Raji (cell line): ENCODE data around the gene GSAP.

Experiments
- POLR2A ChIP-seq: IDR thresholded peaks from 2 replicates; pipeline ENCODE4 v1.6.1; 2011; ENCODE audit warnings: low read depth, low read length, control low read depth; ENCODE audit not compliant: insufficient read depth

Gene GSAP

DNA sequence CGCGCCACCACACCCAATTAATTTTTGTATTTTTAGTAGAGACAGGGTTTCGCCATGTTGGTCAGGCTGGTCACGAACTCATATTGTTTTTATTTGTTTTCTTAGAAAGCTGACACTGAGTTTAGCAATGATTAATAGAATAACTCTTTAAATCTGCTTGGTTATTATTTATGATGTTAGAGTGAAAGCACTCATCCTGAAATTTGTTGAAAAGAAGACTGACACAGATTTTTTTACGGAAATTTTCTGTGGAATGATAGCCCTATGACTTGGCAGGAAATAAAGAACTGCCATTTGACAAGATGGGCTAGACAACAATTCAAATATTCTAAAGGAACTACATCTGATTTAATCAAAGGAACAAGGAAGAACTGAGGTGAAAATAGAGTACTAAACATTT is 4.3 kb upstream of the GSAP start:
- no peak for TF ChIP-seq POLR2A

DNA sequence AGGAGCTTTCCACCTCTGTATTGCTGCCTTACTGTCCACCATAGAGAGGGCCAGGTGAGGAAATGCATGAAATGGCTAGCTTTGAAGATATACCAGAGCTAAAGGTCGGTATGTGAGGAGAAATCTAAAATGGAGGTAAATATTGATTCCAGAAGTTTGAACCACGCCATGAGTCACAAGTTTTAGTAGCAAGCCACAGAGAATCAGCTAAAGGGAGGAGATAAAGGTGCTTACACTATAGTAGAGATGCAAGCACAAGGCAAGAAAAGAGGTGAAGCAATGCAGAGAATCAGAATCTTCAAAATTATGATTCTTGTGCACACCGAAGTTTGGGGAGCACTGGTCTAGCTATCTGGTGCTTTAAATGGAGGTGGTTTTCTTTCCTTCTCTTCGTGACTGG is 3.0 kb upstream of the GSAP start:
- TF ChIP-seq POLR2A, result no peak

DNA sequence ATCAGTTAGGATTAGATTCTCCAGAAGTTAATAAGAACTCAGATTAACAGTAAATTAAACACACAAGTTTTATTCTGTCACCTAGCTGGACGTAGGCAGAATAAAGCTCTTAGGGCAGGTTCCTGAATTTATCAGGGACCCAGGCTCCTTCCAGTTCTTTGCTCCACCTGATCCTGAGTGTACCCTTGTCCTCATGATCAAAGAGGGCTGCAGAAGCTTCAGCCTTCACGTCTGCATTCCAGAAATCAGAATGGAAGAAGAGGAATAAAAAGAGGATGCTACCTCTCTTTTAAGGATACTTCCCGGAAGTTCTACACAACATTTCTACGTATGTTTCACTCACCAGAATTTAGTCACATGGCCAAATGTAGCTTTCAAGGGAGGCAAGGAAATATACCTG is 1.7 kb upstream of the GSAP start:
- no peak for TF ChIP-seq POLR2A

DNA sequence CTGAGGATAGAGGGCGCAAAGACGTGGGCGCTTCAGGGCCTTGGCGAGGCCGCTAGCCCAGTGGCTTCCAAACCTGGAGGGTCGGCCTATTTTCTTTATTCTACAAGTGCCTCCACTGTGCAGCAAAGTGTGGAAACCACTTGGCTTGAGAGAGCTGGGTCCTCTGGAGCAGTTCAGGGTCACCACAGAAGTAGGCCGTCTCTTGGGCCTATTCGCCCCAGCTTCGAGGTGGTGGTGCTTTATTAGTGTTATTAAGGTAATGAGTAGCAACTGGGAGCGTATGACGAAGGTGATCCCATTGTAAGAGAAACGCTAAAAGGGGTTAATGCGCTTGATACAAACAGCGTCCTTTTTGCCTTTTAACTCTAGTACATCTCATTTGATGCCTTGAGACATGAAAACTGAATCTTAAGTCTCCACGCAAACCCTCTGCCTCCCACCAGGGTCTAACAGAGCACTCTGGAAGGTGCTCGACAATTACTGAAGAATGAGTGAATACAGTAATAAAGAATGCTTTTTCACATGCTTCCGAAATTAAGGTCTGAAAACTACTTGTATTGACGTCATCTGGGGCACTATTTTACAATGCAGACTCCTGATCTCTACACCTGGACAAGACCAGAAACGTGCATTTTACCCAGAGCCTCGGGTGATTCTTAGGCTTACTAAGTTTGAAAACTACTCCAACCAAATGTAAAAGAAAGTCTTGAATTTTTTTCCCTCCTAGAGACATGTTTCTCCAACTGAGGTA is 647 bp upstream of the GSAP start:
- no peak for TF ChIP-seq POLR2A

DNA sequence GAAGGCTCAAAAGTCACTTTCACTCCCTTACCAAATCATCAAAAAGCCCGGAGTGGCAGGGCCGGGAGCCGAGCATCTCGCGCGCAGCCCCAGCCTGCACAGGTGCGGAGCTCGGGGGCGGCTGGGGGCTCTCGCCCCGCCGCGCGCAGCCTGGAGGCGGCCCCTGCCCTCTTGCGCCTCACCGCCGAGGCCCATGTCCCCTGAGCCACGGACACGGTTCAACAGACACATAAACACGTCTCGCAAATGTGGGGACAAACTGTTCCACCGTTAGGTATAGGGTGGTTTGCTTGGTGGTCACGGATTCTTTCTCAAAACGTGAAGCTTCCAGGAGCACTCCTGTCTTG is 700 bp downstream of the GSAP start:
- TF ChIP-seq POLR2A, result no peak

DNA sequence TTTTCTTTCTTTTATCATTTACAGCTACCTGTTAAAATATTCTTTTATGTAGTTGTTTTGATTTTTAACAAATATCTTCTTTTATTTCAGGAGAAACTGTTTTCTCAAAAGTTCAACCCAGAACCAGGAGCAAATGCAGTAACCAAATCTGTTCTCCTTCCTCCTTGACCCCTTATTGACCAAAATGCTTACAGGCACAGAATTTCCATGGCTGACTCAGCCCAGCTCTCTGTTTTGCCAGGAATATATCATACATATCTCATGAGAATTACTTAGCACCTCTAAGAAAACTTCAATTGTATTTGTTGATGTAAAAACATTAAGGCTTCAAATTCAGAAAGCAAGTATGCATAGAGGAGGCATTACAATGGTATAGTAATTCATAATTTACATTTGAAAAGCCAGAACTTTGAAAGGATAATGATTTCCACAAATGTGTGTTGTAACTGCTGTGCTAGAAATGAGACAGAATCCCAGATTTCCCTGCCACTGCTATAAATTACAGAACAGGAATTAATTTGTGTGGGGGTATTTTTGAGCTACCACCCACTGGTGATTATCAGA is 2.2 kb downstream of the GSAP start:
- no peak for TF ChIP-seq POLR2A

DNA sequence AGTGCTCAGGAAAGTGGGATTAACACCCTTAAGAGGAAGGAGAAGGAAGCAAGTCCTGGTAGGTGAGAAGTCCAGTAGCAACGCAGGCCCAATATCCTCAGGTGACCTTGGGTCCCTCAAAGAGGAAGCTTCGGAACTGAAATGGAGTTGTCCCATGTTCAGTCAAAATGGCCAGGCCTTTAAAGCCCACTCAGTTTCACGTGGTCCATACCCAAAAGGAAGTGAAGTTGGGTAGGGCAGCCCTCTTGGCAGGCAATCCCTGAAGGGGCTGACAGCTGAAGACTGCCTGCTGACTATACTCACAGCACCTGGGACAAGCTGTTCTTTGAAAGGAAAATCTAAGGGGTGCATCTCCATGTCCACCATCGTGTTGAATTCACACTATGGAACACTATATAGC is 3.0 kb downstream of the GSAP start:
- TF ChIP-seq POLR2A, result no peak

DNA sequence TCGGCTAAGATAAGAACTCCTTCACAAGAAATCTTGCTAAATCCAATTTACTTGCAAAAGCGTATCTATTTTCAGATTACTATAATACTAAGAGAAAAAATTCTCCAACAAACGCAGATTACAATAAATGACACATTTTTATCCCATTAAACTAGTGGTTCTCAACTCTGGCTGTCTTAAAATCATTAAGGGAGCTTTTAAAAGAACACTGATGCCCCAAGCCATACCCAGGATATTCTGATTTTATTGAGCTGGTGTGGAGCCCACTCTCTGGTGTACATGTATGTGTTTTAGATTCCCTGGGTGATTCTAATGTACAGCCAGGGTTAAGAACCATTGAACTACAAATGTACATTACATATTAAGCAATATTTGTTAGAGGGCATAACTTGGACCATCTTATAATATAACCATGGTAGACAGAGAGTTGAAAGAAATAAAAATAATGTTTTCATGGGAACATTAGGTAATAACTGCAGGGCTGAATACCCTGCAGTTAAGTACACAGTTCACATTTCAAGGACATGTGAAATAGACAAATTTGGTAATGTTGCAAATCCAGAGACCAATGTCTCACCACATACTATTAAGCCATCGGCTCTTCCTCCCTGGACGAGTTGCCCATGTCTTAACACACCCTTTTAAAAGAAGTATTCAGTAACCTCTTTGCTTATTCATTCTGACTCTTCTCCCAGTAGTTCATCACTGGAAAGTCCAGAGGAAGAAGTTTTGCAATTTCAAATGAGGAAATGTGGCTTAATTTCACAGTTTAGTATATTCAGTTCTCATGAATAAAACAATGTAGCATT is 6.2 kb downstream of the GSAP start:
- no peak for TF ChIP-seq POLR2A

DNA sequence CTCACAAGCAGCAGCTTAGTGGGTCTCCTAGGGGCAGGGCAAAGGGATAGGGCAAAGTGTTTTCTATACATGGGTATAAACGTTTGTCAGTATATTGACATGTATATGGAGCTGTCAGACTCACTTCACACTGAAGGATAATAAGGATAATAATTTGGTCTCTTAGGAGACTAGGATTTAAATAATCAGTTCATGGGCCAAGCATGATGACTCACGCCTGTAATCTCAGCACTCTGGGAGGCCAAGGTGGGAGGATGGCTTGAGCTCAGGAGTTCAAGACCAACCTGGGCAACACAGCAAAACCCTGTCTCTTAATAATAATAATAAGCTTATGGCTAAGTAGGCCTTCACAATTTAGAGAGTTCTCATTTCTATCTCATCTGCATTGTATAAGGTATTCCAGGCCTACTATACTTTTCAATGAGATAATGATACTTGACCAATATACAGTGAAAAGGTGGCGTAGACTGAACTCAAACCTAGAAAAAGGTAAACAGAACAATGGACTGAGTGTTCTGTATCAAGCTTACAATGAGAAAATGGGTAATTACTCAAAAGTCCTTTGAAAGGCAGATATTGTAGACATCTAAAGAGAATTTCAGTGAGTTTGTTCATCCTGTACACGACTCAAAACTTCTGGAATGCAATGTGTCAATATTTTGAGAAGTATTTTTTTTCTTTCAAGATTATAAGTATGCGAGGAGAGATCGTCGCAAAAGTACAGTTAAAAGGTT is 7.0 kb downstream of the GSAP start:
- no peak for TF ChIP-seq POLR2A

DNA sequence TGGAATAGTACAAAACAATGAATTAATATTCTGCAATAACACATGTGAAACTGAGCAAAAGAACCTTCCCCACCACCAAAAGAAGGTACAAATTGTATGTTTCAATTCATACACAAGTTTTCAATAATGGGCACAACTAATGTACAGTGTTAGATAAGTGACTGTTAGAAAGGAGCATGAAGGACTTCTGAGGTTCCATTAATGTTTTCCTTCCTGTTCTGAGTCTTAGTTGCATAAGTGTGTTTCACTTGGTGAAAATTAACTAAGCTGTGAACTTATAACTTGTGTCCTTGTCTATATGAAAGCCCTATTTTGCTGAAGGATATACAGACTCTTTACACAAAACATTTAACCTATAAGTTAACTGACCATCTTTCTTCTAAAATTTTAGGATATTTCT is 8.2 kb downstream of the GSAP start:
- TF ChIP-seq POLR2A, result no peak

DNA sequence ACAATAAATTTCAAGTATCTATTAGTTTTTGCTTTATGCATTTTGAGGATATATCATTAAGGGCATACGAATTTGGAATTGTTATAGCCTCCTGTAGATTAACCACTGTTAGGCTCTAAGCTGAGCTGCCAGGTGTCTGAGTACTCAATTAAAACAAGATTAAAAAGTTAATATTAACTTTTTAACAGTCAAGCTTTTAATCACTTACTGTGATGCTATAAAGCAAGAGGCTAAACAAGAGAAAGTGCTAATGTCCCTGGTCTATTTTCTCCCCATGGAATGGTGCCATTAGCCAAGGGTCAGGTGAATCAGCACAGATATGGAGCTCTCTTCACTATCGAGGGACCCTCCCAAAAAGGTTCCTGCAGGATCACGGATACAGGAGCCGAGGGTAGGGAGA is 9.7 kb downstream of the GSAP start:
- no peak for TF ChIP-seq POLR2A

DNA sequence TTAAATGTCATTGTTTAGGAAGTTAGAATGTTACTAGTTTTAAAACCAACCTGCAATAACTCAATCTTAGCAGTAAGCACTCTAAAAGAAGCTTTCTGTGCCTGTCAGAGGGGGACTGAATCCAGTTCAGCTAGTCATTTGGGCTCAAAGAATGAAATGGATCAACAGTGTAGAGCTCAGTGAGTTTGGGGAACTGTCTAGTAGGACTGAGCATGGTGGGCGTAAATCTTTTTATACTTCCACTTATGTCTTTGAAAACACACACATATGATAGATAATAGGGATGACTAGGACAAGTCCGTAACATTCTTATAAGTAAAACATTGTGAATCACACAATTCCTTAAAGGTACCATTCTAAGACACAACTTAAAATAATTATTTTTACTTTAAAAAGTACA is 11.5 kb downstream of the GSAP start:
- TF ChIP-seq POLR2A, result no peak

DNA sequence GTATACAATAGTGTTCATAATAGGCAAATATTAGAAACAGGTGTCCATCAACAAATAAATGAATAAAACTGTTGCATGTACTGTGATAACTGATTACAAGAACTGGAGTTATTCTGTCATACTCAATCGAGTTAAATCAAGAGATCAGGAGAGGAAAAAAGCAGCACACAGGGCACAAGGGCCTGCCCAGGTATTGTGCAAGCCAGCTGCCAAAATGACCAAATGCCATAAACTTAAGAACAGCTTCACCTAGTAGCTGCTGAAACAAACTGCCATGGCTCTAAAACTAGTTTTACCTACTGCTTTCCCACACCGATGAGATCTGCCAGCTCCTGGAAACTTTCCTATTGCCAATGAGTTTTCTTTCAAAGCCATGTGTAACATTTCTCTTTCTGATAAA is 12.2 kb downstream of the GSAP start:
- no peak for TF ChIP-seq POLR2A

DNA sequence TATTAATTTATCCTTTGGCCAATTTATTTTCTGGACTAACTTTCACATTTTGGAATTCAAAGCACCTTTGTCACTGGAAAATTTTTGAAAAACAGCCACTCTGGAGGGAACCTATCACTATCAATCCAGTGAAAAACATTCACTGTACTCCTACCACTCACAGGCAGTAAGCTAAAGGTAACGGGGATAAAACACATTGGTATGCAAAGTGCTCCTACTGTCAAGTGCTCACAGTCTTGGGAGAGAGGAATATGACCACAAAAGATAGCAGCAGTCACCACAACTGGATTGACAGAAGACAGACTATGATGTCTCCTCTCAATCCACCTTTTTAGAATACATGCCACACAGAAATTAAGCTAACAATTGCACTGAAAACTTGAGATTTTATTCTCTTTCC is 13.3 kb downstream of the GSAP start:
- TF ChIP-seq POLR2A, result no peak

DNA sequence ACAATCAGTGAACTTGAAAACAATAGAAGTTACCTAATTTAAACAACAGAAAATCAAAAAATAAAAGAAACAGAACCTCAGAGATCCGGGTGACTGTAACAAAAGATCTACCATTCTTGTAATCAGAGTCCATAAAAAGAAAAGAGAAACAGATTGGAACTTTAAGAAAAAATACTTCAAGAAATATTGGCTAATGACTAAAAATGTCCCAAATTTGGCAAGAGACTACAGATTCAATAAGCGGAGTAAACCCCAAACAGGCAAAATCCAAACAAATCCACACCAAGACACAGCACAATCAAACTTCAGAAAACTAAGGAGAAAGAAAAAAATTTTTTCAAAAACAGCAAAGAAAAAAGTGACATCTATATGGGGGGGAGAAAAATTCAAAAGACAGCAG is 15.1 kb downstream of the GSAP start:
- TF ChIP-seq POLR2A, result no peak

DNA sequence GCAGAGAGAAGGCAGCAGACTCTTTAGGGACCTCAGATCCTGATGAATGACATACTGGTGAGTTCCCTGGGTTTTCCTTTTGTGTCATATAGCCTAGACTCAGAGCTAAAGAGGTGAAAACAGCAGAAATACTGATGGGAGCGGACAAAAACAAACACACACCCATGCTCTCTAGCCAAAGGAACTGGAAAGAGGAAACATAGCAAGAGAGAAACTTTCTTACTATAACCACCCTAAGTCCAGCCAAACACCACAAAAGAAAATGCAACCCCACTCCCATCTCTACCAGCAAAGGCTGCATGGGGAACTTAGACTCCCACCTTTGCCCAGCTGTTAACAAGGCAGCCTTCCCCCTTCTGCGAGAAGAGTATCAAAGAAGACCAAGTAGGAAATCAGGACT is 16.3 kb downstream of the GSAP start:
- no peak for TF ChIP-seq POLR2A
